ENCODE measurements around the gene WNT3.
"Not testable (repeated sequence)": the region's sequence is repeated elsewhere in the genome, so short reads cannot be mapped to it uniquely, and the experiment has no call there.

Gene WNT3

DNA sequence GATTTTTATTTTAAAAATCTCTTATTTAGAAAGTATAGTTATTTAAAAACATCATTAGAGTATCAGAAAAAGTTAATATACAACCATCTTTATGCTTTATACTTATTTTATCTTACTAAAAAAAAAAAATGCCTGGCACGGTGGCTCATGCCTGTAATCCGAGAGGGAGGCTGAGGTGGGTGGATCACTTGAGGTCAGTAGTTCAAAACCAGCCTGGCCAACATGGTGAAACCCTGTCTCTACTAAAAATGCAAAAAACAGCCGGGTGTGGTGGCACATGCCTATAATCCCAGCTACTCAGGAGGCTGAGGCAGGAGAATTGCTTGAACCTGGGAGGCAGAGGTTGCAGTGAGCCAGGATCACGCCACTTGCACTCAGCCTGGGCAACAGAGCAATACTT lies 60.9 kb downstream of the WNT3 start:
- not testable (repeated sequence) for H3K4me1 ChIP-seq (ENCODE audit: insufficient read depth, low read length); H3K4me3 ChIP-seq (ENCODE audit: low read depth in 1 of 2, low read length in 2 of 2); H3K9ac ChIP-seq (ENCODE audit: low read length); H3K9me3 ChIP-seq (ENCODE audit: low read length); H3K27ac ChIP-seq (ENCODE audit: low read depth, low read length); H3K27me3 ChIP-seq (ENCODE audit: control insufficient read depth in 1 of 2, insufficient read depth in 2 of 2, low read length in 2 of 2)
- peaks cover 18% of the 10 kb centered on the region for H3K36me3 ChIP-seq (ENCODE audit: insufficient read depth, low read length)

DNA sequence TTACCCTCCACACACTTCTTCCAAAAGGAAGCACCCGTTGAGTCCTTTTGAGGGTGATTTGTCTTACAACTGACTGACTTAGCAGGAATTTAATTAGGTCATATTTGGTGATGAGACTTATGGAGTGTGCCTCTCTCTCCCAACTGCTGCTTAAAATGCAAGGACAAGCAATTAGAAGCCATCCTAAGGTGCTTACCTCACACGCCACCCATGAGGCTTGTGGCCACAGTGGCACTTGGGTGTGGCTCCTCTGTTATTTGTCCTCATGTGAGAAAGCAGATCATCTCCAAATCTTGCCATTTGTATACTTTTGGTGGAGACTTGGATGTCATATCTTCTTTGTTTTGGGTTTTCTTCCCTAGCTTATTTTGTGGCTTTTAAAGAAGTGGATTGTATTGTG lies 61.6 kb downstream of the WNT3 start:
- H3K36me3 ChIP-seq (ENCODE audit: insufficient read depth, low read length), result peaks cover 21% of the 10 kb centered on the region
- no peak overlapping the region for H3K27ac ChIP-seq (ENCODE audit: low read depth, low read length)
- no peaks in the 10 kb centered on the region for H3K27me3 ChIP-seq (ENCODE audit: control insufficient read depth in 1 of 2, insufficient read depth in 2 of 2, low read length in 2 of 2)
- H3K4me3 ChIP-seq (ENCODE audit: low read depth in 1 of 2, low read length in 2 of 2), result no peak overlapping the region
- no peak overlapping the region for H3K9ac ChIP-seq (ENCODE audit: low read length)
- no peaks in the 10 kb centered on the region for H3K9me3 ChIP-seq (ENCODE audit: low read length)
- H3K4me1 ChIP-seq (ENCODE audit: insufficient read depth, low read length), result no peaks in the 10 kb centered on the region

DNA sequence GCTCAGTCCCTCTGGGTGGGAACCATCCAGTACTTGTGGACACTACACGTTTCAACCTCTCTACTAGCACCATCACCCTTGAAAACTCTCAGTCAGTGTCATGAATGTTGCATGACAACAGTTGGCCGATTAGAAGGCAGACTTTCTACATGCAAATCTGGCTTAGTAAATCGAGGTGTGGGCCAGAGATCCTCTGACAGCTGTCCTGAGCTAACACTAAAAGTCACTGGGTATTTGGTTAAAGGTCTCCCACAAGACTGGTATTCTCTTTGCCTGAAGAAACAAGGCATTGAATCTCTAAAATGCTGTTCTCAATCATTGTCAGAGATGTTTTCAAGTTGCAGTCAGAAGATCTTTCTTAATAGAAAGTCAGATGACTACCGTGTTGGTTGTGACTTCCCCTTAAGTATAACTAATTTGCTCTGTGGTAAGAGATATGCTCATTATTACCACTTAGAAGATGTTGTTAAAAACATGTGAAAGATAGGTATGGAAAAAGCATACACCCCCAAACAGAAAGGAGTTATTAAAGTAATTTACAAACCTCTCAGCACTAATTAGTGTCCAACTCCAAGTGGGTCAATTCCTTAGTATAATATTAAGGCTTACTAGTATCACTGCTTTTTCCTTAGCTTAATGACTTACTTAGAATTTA lies 62.3 kb downstream of the WNT3 start:
- Histone ChIP-seq H3K27ac (ENCODE audit: low read depth, low read length) (no peak overlapping the region), H3K4me1 (ENCODE audit: insufficient read depth, low read length) (no peaks in the 10 kb centered on the region), H3K36me3 (ENCODE audit: insufficient read depth, low read length) (peaks cover 23% of the 10 kb centered on the region), H3K27me3 (ENCODE audit: control insufficient read depth in 1 of 2, insufficient read depth in 2 of 2, low read length in 2 of 2) (no peaks in the 10 kb centered on the region), H3K4me3 (ENCODE audit: low read depth in 1 of 2, low read length in 2 of 2) (no peak overlapping the region), H3K9ac (ENCODE audit: low read length) (no peak overlapping the region), H3K9me3 (ENCODE audit: low read length) (no peaks in the 10 kb centered on the region)

DNA sequence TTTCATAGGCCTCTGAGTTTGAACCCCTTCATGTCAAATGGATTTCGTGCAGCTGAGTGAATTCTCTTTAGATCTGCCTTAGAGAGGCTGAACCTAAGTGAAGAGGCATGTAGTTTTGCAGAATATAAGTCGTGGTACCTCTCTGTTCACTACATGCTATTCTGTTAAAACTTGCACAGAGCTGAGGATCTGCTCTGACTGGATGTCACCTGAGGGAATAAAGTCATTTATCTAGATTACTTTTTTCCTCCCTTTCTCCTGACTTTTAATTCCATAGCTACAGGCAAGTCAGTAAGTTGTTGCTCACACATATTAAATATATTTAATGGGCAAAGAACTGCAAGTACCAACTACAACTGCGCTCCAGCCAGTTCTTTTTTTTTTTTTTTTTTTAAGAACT lies 64.7 kb downstream of the WNT3 start:
- no peaks in the 10 kb centered on the region for H3K27me3 ChIP-seq (ENCODE audit: control insufficient read depth in 1 of 2, insufficient read depth in 2 of 2, low read length in 2 of 2)
- H3K9me3 ChIP-seq (ENCODE audit: low read length), result no peaks in the 10 kb centered on the region
- H3K4me1 ChIP-seq (ENCODE audit: insufficient read depth, low read length), result no peaks in the 10 kb centered on the region
- H3K36me3 ChIP-seq (ENCODE audit: insufficient read depth, low read length), result peaks cover 23% of the 10 kb centered on the region
- H3K9ac ChIP-seq (ENCODE audit: low read length), result no peak overlapping the region
- no peak overlapping the region for H3K27ac ChIP-seq (ENCODE audit: low read depth, low read length)
- H3K4me3 ChIP-seq (ENCODE audit: low read depth in 1 of 2, low read length in 2 of 2), result no peak overlapping the region

DNA sequence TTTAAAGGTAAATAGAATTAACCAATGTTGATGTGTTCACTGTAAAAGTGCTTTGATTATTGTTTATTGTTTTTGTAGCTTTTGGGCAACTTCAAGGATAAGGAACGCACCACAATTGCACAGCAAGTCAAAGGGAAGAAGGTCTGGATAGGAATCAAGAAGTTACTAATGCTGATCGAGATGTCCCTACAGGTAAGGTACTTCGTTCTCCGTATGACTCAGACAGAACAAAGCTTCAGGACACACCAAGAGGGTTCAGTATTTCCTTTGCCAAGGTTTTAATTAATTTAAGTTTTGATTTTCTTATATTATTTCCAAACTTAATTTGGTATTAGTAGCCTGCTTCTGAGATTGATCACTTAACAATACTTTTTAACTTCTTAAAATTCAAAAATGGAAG lies 67.1 kb downstream of the WNT3 start:
- H3K36me3 ChIP-seq (ENCODE audit: insufficient read depth, low read length), result peaks cover 15% of the 10 kb centered on the region
- no peak overlapping the region for H3K27ac ChIP-seq (ENCODE audit: low read depth, low read length)
- H3K4me3 ChIP-seq (ENCODE audit: low read depth in 1 of 2, low read length in 2 of 2), result no peak overlapping the region
- H3K9me3 ChIP-seq (ENCODE audit: low read length), result no peaks in the 10 kb centered on the region
- H3K9ac ChIP-seq (ENCODE audit: low read length), result no peak overlapping the region
- H3K4me1 ChIP-seq (ENCODE audit: insufficient read depth, low read length), result no peaks in the 10 kb centered on the region
- H3K27me3 ChIP-seq (ENCODE audit: control insufficient read depth in 1 of 2, insufficient read depth in 2 of 2, low read length in 2 of 2), result no peaks in the 10 kb centered on the region

DNA sequence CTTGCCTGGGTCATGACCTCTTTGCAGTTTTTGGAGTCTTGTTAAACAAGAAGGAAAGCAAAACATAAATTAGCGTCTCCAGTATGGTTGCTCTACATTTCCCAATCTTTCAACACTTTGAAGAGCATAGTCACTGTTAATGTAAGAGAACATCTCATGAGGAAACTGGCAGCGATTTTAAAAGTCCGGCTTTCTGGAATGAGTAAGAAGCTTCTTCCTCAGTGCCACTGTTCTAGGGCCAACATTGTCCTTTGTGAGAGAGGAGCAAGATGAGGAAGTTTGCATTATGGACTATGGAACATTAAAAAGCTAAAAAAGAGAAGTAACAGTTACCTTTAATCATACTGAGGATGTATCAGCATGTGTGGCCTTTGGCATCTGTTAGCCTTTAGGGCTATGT lies 73.1 kb downstream of the WNT3 start:
- H3K27me3 ChIP-seq (ENCODE audit: control insufficient read depth in 1 of 2, insufficient read depth in 2 of 2, low read length in 2 of 2), result no peaks in the 10 kb centered on the region

DNA sequence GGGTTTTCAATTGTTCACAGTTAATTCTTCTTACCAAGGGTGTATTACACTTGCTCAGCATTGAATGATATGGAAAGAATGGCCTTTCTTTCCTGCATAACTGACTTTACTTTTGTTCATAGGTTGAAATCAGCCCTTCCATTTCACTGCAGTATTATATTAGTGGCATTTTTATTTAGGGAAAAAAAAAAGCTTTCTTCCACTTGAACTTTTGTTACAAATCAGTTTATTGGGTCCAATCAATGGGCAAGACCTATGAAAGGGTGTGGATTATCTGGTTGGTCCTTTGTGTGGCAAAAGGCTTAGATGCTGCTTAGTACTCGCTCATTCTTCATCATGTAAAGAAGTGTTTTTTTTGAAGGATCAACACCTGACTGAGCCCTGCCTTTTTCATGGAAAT lies 74.1 kb downstream of the WNT3 start:
- Histone ChIP-seq H3K4me1 (ENCODE audit: insufficient read depth, low read length) (peaks cover 5% of the 10 kb centered on the region), H3K27me3 (ENCODE audit: control insufficient read depth in 1 of 2, insufficient read depth in 2 of 2, low read length in 2 of 2) (no peaks in the 10 kb centered on the region), H3K9ac (ENCODE audit: low read length) (no peak overlapping the region), H3K9me3 (ENCODE audit: low read length) (no peaks in the 10 kb centered on the region), H3K27ac (ENCODE audit: low read depth, low read length) (no peak overlapping the region), H3K36me3 (ENCODE audit: insufficient read depth, low read length) (no peaks in the 10 kb centered on the region), H3K4me3 (ENCODE audit: low read depth in 1 of 2, low read length in 2 of 2) (no peak overlapping the region)

More for the DNA sequence above, 73.1 kb downstream of the WNT3 start:
- H3K9ac ChIP-seq (ENCODE audit: low read length), result no peak overlapping the region
- H3K9me3 ChIP-seq (ENCODE audit: low read length), result no peaks in the 10 kb centered on the region
- no peaks in the 10 kb centered on the region for H3K36me3 ChIP-seq (ENCODE audit: insufficient read depth, low read length)
- peaks cover 5% of the 10 kb centered on the region for H3K4me1 ChIP-seq (ENCODE audit: insufficient read depth, low read length)
- H3K27ac ChIP-seq (ENCODE audit: low read depth, low read length), result no peak overlapping the region
- H3K4me3 ChIP-seq (ENCODE audit: low read depth in 1 of 2, low read length in 2 of 2), result no peak overlapping the region

DNA sequence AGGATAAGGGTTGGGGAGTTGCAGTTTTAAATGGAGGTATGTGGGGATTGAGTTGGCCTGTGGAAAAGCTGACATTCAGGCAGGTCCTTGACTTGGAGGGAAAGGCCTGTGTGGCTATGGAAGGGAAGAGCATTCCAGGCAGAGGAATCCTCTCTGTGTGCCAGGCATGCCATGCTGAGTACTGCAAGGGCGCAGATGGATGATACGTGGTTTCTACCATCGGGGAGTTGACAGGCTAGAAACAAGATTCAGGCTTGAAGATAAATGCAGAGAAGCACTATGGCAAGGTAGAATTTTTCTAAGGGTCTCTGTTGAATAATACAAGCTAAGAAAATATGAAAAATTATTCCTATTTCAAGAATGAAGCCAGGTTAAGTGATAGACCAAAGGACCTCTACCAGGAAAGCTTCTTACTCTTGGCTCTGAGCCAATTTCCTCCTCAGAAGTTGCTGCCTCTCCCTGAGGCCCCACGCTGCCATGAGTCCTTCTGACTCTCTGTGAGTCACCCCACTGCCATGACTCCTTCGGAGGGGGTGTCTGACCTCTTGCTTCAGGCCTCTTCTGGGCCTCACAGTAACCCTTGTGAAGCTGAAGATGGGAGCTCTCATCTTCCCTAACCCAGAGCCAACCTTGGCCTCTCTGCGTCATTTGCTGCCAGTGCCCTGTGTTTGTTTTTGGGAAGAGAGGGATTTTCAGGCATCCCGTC lies 75.8 kb downstream of the WNT3 start:
- no peak overlapping the region for H3K27ac ChIP-seq (ENCODE audit: low read depth, low read length)
- no peaks in the 10 kb centered on the region for H3K9me3 ChIP-seq (ENCODE audit: low read length)
- no peak overlapping the region for H3K4me3 ChIP-seq (ENCODE audit: low read depth in 1 of 2, low read length in 2 of 2)
- H3K9ac ChIP-seq (ENCODE audit: low read length), result no peak overlapping the region
- peaks cover 5% of the 10 kb centered on the region for H3K4me1 ChIP-seq (ENCODE audit: insufficient read depth, low read length)
- H3K27me3 ChIP-seq (ENCODE audit: control insufficient read depth in 1 of 2, insufficient read depth in 2 of 2, low read length in 2 of 2), result no peaks in the 10 kb centered on the region
- no peaks in the 10 kb centered on the region for H3K36me3 ChIP-seq (ENCODE audit: insufficient read depth, low read length)

DNA sequence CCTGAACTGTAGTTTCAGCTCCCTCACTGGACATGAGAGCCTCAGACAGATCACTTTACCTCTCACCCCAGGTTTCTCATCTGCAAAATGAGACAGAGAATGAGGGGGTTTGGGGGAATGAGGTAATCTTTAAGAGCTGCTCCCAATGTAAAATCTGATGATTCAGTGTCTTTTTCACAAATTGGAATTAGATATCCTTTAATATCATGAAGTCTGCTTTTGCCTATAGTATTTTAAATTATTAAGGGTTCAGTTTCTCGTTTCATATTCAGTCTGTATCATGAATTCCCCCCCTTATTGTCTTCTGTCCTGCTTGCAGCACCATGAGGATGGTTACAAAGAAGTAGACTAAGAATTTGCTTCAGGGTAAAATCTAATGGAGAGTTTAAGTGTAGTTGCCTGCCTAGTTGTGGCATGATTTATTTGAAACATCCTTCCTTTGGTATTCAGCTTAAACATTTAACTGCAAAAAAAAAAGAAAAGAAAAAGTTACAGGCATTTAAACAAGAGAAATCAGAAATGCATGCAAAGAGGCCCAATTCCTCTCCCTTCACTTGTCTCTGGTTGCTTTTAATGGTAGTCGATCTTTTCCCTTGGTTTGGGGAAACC lies 77.3 kb downstream of the WNT3 start:
- H3K9me3 ChIP-seq (ENCODE audit: low read length), result no peaks in the 10 kb centered on the region
- H3K9ac ChIP-seq (ENCODE audit: low read length), result no peak overlapping the region
- H3K36me3 ChIP-seq (ENCODE audit: insufficient read depth, low read length), result no peaks in the 10 kb centered on the region
- peaks cover 5% of the 10 kb centered on the region for H3K4me1 ChIP-seq (ENCODE audit: insufficient read depth, low read length)
- H3K27ac ChIP-seq (ENCODE audit: low read depth, low read length), result no peak overlapping the region
- no peak overlapping the region for H3K4me3 ChIP-seq (ENCODE audit: low read depth in 1 of 2, low read length in 2 of 2)
- H3K27me3 ChIP-seq (ENCODE audit: control insufficient read depth in 1 of 2, insufficient read depth in 2 of 2, low read length in 2 of 2), result no peaks in the 10 kb centered on the region

DNA sequence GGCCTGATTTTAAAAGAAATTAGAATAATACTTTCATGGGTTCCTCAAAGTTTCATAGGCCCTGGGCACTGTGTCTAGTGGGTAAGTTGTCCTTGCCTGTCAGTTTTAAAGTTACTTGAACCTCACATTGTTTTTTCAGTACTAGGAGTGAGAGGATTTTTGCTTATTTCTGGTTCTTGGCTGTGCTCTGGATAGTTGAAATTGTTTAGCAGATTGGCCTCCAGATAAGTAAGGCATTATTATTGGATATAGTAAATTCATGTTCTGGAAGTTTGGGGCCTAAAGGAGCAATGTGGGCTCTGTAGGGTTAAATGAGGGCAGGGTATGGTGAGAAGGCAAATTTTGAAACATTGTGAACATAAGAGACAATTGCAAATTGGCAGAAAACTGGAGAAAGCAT lies 78.5 kb downstream of the WNT3 start:
- no peak overlapping the region for H3K4me3 ChIP-seq (ENCODE audit: low read depth in 1 of 2, low read length in 2 of 2)
- H3K36me3 ChIP-seq (ENCODE audit: insufficient read depth, low read length), result no peaks in the 10 kb centered on the region
- H3K27me3 ChIP-seq (ENCODE audit: control insufficient read depth in 1 of 2, insufficient read depth in 2 of 2, low read length in 2 of 2), result no peaks in the 10 kb centered on the region
- H3K27ac ChIP-seq (ENCODE audit: low read depth, low read length), result no peak overlapping the region
- no peak overlapping the region for H3K9ac ChIP-seq (ENCODE audit: low read length)
- H3K4me1 ChIP-seq (ENCODE audit: insufficient read depth, low read length), result peaks cover 5% of the 10 kb centered on the region
- no peaks in the 10 kb centered on the region for H3K9me3 ChIP-seq (ENCODE audit: low read length)

DNA sequence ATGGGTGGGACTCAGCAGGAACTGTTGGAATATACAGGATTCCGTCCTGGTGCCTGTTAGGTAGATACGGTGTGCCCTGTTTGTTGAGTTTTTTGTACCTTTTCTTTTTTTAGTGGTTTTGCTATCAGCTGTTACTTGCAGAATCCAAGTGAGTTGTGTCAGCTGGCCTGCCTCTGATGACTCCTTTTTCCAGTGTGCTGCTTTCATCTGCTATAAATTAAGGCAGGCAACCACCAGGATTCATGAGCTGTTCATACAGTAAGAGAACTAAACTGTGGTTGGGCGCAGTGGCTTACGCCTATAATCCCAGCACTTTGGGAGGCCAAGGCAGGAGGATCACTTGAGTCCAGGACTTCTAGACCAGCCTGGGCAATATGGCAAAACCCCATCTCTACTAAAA lies 79.9 kb downstream of the WNT3 start:
- Histone ChIP-seq H3K4me3 (ENCODE audit: low read depth in 1 of 2, low read length in 2 of 2) (no peak overlapping the region), H3K36me3 (ENCODE audit: insufficient read depth, low read length) (no peaks in the 10 kb centered on the region), H3K9me3 (ENCODE audit: low read length) (no peaks in the 10 kb centered on the region), H3K27ac (ENCODE audit: low read depth, low read length) (no peak overlapping the region), H3K9ac (ENCODE audit: low read length) (no peak overlapping the region), H3K4me1 (ENCODE audit: insufficient read depth, low read length) (peaks cover 5% of the 10 kb centered on the region), H3K27me3 (ENCODE audit: control insufficient read depth in 1 of 2, insufficient read depth in 2 of 2, low read length in 2 of 2) (no peaks in the 10 kb centered on the region)

DNA sequence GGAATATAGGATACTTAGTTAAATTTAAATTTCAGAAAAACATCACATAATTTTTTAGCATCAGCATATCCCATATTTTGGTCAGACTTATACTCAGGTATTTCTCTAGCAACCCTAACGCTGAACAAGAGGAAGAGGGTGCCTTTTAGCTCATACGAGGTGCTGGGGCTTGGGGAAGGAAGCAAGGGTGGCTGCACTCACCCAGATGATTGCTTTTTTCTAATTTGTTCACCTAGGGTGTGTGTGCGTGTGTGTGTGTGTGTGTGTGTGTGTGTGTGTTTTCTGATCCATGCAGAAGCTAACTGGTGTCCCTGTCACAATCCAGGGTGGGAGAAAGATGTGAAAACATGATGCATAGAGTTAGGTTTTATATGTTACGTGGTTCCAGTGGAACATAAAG lies 81.2 kb downstream of the WNT3 start:
- Histone ChIP-seq H3K36me3 (ENCODE audit: insufficient read depth, low read length) (no peaks in the 10 kb centered on the region), H3K27me3 (ENCODE audit: control insufficient read depth in 1 of 2, insufficient read depth in 2 of 2, low read length in 2 of 2) (no peaks in the 10 kb centered on the region), H3K27ac (ENCODE audit: low read depth, low read length) (no peak overlapping the region), H3K9me3 (ENCODE audit: low read length) (no peaks in the 10 kb centered on the region), H3K4me3 (ENCODE audit: low read depth in 1 of 2, low read length in 2 of 2) (no peak overlapping the region), H3K4me1 (ENCODE audit: insufficient read depth, low read length) (peaks cover 2% of the 10 kb centered on the region), H3K9ac (ENCODE audit: low read length) (no peak overlapping the region)

Data from muscle layer of colon (tissue), 2 donors.